Hematopoietic multipotent progenitor cell treated with erythropoietin and hydrocortisone succinate and interleukin-3 and kit ligand, for 4 days (in vitro differentiated cells): ENCODE data around the gene CENPC.
A peak's percentile ranks its signal among the peaks of the same experiment; 100 is the strongest.
"Not testable (repeated sequence)": the region's sequence is repeated elsewhere in the genome, so short reads cannot be mapped to it uniquely, and the experiment has no call there.

Experiments used
- DNase-seq: peaks from one replicate; pipeline ENCODE4 v3.0.0-alpha.2; 2015

CENPC gene

DNA sequence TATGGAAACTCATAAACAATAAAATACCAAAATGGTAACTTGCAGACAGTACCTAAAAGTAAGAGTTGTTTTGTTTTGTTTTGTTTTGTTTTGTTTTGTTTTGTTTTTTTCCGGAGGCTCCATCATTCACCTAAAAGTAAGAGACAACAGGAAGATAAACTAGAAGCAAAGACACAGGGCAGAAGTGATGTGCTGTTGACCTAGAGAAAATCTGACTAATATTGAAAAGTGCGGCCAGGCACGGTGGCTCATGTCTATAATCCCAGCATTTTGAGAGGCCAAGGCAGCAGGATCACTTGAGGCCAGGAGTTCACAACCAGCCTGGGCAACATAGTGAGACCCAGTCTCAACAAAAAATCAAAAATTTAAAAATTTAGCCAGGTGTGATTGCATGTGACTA, 5.6 kb upstream of the CENPC start:
- no peak for DNase-seq

DNA sequence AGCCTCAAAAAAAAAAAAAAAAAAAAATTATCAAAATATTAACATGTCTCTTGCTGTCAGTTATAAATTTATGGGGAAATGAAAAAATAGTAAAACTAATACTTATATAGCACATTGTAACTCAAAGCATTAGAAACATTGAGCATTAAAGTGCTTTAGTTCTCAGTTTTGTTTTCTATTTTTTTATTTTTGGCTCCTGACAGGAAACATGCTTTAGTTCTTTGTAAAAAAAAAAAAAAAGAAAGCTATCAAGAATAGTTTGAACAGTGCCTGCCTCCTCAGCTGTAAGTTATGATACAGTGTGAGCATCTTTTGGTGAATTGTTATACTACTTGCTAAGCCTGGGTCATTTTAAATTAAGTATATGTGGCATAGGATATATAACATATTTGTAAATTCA, 5.1 kb upstream of the CENPC start:
- no peak for DNase-seq

DNA sequence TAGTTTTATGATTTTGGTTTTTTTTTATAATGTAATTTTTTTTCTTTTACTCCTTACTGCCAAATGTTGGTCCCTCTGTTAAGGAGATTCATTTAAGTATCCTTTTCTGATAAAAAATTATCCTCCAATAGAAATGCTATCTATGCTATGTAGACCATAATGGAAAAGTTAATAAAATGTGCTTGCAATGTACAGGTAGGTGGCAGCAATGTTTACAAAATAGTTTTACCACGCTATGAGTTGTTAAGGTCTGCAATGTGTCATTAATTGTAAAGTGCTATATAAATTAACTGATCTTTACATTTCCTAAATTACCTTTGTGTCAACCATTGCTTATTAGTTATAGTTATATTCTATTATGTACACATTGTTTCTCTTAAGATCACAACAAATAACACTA, 3.8 kb upstream of the CENPC start:
- DNase-seq, result peak; percentile 83

DNA sequence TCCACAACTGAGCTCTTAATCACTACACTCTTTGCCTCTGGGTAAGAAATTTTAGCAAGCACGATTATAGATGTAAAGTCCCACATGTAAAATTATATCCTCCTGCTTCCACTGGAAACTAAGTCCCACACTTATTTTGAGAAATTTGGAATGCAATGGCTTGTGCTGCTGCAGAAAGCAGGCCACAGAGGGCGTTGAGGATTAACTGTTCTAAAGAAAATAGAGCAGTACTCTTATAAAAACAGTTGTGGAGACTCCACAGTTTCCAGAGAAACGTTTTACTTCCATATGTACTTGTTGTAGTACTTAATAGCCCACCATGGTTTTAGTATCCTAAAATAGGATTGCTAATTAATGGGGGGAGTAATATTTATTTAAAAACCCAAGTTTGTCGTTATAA, 1.7 kb upstream of the CENPC start:
- no peak for DNase-seq

DNA sequence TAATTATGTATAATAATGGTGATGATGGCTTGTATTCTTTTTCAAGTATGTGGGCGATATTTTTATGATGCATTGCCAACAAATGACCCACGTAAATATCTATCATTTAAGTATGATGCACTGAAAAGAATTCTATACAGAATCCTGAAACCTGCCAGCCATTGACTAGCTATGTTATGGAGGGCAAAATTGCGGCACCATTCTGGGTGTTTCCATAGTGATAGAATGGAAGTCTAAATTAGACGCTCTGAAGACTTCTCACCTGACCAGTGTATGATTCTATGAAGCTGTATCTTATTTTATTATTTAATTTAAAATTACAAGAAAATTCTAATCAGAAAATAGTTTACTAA, 677 bp upstream of the CENPC start:
- DNase-seq, result peak; percentile 47

DNA sequence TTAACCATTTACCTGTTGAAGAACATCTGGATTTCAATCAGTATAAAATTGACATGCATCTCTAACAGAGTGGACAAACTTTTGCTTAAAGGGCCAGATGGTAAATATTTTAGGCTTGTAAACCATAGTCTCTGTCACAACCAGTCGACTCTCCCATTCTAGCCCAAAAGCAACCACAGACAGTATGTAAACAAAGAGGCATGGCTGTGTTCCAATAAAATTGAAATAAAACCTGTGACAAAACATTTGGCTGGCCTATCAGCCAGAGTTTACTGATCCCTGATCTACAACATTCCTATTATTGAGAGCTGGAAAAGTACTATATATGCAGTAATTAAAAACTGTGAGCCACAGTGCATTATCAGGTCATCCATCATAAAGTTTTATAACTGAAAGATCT, 3.2 kb downstream of the CENPC start:
- no peak for DNase-seq

DNA sequence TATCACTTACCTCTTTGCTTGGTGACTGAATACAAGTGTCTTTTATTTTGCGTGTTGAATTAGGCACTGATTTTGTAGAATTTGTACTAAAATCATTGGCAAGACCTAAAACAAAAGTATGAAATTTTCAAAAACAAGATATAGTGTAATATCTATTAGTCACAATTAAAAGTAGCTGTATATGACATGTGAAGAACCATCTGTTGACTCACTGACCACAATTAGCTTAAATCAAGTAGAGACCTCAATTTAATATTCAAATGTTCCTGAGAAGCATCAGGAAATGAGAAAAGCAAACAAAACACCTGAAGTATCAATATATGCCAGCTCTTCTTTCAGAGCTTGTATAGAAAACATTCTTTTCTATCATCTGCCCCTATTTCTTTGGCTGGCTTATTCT, 5.5 kb downstream of the CENPC start:
- DNase-seq, result no peak

DNA sequence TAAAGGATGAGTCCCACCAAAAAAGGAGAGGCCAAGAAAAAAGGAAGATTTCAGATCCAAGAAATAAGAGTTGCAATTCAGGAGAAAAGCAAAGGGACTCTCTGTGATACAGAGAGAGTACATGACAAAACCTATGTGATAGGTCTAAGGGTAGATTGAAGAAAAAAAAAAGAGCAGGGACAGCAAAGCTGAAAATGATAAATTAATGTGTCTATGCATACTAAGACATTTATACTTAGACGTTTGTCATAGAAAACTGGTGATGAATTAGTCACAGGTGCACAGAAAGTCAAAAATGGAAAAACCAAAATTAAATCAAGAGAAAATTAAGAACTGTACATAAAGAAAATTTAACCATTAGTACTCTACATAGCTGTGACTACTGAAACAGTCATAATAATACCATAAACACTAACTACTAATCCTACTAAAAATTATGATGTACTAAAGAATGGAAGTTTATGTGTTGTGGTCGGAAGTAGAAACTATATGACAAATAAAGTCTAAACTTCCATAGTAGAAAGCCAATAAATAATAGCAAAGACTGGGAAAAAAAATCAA, 9.9 kb downstream of the CENPC start:
- no peak for DNase-seq

DNA sequence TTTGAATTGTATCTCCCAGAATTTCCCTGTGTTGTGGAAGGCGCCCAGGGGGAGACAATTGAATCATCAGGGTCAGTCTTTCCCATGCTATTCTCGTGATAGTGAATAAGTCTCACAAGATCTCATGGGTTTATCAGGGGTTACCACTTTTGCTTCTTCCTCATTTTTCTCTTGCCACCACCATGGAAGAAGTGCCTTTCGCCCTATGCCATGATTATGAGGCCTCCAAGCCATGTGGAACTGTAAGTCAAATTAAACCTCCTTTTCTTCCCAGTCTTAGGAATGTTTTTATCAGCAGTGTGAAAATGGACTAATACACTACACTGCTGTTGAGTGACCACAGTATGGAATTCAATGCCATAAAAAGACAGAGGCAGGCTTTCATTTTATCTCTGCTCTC, 12.2 kb downstream of the CENPC start:
- DNase-seq, result no peak

DNA sequence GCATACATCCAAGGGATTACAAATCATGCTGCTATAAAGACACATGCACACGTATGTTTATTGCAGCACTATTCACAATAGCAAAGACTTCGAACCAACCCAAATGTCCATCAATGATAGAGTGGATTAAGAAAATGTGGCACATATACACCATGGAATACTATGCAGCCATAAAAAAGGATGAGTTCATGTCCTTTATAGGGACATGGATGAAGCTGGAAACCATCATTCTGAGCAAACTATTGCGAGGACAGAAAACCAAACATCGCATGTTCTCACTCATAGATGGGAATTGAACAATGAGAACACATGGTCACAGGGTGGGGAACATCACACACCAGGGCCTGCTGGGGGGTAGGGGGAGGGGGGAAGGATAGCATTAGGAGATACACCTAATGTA, 12.9 kb downstream of the CENPC start:
- DNase-seq, result not testable (repeated sequence)

DNA sequence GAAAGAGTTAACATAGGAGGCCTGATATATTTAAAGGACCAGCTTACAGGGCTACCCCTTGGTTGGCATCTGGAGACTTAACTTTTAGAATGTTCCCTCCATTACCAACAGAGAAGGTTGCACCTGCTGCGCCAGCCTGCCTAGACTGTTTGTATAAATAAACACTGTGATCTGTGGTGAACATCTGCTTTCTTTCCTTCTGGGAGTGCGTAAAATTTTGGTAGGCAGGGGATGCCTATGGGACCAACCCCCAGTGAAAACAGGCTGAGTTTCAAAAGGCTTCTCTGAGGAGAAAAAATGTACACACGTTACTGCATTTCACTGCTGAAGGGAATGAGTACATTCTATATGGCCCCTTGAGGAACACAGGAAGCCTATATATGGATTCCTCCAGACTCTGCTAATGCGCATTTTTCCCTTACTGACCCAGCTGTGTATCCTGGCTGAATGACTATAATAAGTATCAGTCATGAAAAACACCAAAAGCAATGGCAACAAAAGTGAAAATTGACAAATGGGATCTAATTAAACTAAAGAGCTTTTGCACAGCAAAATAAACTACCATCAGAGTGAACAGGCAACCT, 13.8 kb downstream of the CENPC start:
- DNase-seq, result no peak

DNA sequence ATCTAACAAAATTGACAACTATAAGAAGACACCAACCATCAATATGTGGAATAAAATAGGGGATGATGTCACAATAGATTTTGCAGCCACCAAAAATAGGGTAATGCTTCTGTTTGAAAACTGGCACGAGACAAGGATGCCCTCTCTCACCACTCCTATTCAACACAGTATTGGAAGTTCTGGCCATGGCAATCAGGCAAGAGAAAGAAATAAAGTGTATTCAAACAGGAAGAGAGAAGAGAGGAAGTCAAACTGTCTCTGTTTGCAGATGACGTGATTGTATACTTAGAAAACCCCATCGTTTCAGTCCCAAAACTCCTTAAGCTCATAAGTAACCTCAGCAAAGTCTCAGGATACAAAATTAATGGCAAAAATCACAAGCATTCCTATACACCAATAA, 21.2 kb downstream of the CENPC start:
- not testable (repeated sequence) for DNase-seq

DNA sequence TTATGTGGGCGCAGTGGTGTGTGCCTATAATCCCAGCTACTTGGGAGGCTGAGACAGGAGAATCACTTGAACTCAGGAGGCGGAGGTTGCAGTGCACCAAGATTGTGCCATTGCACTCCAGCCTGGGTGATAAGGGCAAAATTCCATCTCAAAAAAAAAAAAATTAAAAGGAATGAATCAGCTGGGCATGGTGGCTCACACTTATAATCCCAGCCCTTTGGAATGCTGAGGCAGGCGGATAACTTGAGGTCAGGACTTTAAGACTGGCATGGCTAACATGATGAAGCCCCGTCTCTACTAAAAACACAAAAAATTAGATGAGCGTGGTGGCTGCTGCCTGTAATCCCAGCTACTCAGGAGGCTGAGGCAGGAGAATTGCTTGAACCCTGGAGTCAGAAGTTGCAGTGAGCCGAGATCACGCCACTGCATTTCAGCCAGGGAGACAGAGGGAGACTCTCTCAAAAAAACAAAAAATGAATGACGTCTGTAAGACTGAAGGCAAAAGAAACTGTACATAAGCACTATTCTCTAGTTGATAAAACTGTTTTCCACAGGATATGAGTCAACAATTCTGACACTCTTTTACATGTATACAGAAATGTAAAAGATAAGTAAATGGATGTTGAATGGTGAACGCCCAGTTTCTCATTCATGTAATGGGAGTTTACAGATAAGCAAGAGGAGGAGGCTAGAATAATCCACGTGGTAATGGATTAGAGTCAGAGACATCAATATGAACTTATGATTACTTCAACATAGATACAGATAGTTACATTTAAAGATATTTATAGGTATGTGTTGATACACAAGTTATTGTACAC, 22.2 kb downstream of the CENPC start:
- DNase-seq, result peak; percentile 95

DNA sequence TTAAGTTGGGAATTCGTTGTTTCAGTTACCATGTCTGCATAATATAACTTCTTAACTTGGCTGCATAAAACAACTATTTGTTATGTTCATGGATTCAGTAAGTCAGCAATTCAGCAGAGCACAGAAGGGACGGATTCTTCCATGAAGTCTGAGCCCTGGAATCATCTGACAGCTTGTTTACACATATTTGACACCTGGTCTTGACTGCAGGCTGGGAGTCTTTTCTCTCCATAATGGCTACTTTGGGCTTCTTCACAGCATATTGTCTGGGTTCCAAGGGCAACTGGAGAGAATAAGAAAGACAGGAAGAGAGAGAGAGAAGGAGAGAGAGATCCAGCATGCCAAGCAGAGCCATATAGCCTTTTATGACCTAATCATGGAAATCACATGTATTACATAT, 23.1 kb downstream of the CENPC start:
- no peak for DNase-seq

DNA sequence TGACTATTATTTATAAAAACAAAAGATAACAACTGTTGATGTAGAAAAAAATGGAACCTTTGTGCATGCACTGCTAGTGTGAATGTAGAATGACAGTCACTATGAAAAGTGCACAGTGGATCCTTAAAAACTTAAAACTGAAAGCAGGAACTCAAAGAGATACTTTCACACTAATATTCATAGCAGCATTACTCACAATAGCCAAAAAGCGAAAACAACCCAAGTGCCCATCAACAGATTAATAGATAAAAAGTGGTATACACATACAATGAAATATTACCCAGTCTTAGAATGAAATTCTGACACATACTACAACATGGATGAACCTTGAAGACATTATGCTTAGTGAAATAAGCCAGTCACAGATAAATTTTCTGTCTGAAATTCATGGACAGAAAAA, 23.8 kb downstream of the CENPC start:
- DNase-seq, result no peak

DNA sequence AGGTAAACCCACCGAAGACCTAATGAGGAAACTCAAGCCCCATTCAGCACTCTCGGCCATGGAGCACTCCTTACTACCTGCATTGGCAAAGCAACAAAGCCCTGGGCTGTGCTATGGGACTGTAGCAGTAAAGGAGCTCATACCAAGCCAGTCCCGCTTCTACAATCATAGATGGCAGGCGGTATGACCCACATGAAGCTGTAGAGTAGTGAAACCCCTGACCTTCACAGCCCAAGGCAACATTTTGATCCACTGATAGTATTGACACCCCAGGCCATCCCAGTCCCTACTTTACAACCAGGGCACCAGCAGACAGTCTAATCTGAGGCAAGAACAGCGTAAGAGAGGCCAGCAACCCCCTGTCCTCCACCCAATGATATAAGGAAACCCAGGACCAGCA, 25.2 kb downstream of the CENPC start:
- no peak for DNase-seq

DNA sequence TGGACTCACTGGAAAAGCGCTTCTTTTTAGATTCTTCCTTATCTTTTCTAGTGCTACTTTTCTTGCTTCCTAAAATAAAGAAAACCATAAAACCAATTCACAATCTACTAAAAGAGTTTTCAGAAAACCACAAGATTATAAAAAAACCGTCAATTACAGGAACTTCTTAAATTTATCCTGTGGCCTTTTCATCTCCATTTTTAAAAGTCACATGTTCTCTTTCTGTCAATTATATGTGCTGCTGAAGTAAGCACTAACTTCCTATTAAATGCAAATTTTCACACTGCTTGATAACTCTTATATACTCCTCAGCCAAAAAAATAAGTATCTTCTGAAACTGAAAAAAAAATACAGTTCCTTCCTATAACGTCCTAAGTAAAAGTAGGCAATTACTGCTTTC, 32.8 kb downstream of the CENPC start:
- peak; percentile 58 for DNase-seq

DNA sequence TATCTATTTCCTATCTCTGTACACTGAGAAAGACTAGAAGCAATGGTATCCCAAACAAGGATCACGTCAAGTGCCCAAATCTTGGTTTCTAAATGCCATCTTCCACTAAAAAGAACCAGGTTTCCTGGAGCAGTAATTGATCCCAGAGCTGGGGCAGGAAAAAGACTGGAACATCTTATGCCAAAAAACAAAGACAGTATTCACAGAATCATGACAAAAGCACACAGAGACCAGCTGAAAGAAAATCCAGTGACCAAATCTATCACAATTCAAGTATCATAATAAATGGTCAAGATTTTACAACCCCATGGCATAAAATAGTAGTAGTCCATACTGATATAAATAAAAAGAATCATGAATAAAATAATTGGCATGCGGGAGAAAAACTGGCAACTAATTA, 44.9 kb downstream of the CENPC start:
- no peak for DNase-seq

DNA sequence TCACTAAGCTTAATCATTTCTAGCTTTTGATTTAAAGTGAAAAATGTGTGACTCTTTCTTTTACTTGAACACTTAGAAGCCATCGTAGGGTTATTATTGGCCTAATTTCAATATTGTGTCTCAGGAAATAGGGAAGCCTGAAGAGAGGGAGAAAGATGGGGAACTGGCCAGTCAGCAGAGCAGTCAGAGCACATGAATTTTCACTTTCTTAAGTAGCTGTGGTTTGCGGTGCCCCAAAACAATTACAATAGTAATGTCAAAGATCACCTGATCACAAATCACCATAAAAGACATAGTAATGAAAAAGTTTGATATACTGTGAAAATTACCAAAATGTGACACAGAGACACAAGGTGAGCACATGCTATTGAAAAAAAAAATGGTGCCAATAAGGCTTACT, 45.5 kb downstream of the CENPC start:
- DNase-seq, result peak; percentile 30

DNA sequence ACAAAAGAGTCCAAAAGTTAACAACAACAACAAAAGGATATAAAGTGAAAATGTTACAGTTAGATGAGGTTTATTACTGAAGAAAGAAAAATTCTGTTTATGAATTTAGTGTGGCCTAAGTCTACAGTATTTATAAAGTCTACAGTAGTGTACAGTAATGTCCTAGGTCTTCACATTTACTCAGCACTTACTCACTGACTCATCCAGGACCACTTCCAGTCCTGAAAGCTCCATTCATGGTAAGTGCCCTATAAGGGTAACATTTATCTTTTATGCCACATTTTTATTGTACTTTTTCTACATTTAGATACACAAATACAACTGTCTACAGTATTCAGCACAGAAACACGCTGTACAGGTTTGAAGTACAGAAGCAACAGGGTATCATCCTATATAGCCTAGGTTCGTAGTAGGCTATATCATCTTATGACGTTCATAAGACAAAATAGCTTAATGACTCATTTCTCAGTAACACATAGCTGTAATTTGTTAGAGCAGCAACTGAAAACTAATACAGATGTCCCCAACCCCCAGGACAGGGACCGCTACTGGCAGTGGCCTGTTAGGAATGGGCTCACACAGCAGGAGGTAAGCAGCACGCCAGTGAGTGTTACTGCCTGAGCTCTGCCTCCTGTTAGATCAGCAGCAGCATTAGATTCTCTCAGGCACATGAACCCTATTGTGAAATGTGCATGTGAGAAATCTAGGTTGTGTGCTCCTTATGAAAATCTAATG, 61.3 kb downstream of the CENPC start:
- DNase-seq, result no peak

DNA sequence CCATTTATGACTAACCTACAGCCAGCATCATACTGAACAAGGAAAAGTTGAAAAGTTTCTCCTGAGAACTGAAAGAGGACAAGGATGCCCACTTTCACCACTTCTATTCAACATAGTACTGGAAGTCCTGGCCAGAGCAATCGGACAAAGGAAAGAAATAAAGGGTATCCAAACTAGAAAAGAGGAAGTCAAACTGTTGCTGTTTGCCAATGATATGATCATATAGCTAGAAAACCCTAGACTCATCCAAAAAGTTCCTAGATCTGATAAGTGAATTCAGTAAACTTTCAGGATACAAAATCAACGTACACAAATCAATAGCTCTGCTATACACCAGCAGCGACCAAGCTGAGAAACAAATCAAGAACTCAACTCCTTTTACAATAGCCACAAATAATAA, 64.5 kb downstream of the CENPC start:
- peak; percentile 20 for DNase-seq

DNA sequence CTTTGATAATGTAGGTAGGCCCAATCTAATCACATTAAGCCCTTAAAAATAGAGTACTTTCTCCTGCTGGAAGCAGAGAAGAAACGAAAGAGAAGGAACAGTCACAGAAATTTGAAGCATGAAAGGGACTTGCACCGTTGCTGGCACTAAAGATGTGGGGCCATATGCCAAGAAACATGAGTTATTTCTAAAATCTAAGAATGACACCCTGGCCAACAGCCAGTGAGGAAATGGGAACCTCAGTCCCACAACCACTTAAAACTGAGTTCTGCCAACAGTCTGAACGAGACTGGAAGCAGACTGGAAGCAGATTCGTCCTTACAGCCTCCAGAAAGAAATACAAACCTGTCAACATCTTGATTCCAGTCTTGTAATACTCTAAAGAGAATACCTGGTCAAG, 70.1 kb downstream of the CENPC start:
- DNase-seq, result no peak

DNA sequence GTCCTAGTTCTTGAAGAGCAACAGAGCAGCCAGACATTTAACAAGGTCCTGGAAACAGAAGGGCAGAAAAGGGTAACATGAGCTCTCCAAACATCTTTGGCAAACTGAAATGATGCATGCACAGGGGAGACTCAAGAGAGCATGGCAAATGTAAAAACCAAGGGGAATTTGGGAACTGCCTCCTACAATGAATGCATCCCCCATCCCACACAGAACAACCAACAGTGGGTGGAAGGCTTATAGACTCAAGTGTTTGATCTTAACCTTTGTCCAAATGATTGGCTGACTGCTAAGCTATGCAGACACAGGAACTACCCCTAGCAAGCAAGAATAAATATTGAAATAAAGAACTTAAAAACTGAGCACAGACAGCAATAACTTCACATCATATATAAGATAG, 74.4 kb downstream of the CENPC start:
- no peak for DNase-seq

DNA sequence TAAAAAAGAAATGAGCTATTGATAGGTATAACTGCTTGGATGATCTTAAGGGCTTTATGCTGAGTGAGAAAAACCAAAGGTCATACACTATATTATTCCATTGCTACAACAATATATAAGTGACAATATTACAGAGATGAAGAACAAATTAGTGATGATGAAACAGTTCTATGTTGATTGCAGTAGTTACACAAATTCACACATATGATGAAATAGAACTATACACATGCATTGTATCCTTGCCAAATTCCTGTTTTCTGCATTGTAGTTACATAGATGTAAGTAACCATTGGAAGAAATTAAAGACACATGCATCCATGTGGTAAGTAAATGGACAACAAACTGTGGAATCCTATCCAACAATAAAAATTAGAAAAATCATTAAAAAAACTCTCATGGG, 76.5 kb downstream of the CENPC start:
- no peak for DNase-seq
